HG03460 (cell line): ENCODE measurements around the gene PIGW.
"Not testable (repeated sequence)": the region's sequence is repeated elsewhere in the genome, so short reads cannot be mapped to it uniquely, and the experiment has no call there.

ENCODE experiments used
- ATAC-seq: cut with Tn5 transposase; IDR thresholded peaks from one replicate; pipeline ENCODE4 v1.9.1; 2021; ENCODE audit not compliant: unreplicated experiment

Gene PIGW

DNA sequence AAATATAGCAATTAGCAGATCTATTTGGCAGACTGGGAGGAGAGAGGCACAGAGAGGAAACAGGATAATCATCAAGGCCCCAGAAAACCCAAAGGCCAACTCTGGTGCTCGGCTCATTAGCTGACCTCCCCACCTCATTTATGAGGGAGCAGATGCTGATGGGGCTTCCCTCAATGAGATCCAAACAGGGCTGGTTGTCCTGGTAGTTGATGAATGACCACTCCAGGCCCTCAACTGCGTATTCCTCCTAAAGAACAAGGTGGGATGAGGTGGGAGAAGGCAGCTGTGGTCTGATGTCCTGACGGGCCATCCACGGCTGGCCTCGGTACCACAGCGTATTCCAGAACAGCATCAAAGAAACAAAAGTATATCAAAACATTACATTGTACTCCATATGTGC, 27.5 kb upstream of the PIGW start:
- no peak for ATAC-seq

DNA sequence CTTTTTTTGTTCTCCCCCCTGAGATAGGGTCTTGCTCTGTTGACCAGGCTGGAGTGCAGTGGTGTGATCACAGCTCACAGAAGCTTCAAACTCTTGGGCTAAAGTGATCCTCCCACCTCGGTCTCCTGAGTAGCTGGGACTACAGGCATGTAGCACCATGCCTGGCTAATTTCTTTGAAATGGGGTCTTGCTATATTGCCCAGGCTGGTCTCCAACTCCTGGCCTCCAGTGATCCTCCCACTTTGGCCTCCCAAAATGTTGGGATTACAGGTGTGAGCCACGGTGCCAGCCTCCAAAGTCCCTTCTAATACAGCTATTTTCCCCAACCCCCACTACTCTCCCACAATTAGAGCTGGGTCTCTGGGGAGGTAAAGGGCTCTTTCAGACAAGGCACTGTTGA, 26.3 kb upstream of the PIGW start:
- ATAC-seq = not testable (repeated sequence)

DNA sequence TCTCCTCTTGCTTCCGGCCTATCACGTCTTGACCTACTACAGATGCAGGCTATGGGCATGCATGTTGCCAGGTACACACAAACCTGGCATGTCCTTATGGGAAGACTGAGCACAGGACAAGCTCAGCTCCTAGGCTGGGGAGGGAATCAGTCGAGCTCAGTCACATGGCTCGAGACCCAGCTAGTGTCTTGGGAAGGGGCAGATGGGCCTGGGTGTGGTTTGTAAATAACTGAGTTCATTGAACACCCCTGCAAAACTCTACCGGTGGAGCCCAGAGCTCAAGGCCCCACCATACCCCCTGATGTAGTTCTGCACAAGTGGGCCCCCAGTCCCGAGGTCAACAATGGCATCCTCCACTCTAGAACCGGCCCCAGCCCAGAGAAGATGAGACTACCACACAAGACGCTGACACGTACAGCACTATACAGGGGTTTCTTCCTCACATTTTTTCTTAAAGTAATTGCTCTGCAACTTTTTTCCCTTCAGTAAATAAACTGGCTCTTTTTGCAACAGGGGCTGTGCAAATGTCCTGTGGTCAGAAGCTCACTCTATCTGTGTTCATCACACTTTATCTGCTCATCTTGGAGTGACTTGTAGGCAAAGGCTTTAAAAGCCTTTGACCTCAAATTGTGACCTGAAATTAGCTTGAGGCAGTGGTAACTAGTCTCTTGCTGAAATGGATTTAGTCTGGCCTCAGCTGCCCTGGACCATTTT, 25.4 kb upstream of the PIGW start:
- ATAC-seq = no peak

DNA sequence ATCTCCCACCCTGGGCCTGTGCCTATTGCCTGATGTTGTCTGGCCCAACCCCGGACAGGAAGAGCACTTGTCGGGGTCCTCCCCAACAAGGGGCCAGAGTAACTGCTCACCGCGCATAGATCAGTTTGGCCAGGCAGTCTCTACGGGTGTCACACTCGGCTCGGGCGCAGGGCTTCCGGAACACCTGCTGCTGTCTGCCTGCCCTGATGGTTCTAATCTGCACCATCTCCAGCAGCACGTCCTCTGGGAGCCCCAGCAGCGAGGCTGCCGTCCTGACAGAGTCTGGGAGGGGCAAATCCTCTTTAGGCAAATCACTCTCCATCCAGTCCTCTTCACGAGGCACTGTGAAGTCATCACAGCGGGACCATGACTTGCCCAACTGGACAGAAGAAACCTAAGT, 24.2 kb upstream of the PIGW start:
- no peak for ATAC-seq

DNA sequence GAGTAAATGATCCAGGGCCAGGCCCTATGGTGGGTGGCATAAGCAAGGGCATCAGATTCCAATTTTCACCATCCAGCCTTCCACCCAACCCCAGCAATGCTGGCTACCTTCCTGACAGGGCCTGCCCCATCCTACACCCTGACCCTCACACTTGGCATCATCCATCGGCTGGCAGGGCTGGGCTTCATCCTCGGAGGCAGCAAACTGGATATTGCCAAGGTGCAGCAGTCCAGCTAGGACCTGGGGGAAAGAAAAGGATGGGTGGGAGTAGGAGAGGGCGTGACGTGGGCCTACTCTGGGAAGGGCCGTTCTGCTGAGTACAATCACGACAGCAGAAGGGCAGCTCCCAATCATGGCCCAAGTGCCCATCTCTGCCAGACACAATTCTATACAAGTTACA, 23.6 kb upstream of the PIGW start:
- ATAC-seq = no peak

DNA sequence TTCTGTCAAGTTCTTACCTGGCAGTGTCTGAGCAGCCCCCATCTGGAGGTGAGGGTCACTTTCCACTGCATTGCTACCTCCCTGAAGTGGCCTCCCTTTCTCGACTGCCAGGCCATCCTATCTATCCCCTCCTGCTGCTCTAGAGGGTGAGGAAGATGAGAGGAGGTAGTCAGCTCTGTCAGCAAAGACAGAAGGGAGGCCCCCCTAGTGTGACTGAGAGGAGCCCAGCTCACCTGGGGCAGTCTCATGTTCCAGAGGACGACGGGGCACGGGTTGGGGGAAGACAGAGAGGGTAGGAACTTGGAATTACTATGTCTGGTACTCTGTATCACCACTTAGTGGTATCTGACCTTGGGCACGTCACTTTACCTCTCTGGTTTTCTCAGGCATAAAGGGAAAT, 22.1 kb upstream of the PIGW start:
- ATAC-seq = no peak

DNA sequence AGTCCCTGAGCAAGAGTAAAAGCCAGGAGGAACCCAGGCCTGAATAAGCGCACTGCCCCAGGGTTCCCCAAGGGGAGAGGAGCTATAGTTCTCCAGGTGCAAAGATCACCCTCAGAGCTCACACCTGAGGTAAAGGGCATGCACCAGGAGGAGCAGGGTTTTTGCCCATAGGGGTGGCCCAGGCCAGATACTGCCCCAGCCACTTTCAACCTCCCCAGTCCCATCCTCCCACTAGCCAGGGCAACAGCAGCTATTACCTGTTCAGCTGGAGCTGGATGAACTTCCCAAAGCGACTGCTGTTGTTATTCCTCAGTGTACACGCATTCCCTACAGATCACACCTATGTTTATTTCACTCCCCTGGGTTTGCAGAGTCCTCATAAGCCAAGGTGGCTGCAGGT, 19.9 kb upstream of the PIGW start:
- no peak for ATAC-seq

DNA sequence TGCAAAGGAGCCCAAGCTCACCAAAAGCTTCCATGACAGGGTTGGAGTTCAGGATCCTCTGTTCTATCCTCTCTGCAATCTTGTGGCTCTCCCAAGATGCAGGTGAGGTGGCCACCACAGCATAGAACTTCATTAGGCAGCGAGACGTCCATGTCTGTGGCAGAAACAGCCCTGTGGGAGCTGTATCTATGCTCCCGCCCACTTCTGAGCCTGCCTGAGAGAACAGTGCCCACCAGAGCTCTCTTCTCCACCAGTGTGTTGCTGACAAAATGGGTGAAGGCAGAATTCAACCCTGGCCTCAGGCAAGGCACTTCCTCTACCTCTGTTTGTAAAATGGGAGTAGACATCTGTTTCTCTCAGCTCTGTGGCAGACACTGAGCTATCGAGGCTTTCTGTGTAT, 18.9 kb upstream of the PIGW start:
- no peak for ATAC-seq

DNA sequence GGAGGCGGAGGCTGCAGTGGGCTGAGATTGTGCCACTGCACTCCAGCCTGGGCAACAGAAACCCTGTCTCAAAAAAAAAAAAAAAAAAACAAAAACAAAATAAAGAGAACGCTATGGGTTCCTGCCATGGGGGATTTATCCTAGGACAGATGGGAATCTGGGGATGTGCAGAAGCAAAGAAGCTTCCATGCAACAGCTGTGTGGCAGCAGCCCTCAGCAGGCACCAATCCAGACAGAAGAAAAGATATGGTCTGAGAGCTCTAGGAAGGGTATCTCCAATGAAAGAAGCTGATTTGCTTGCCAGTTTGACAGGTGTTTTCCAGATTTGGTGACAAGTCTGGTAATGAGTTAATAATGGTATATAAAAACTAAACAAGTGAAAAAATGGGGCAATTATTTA, 11.7 kb upstream of the PIGW start:
- no peak for ATAC-seq

DNA sequence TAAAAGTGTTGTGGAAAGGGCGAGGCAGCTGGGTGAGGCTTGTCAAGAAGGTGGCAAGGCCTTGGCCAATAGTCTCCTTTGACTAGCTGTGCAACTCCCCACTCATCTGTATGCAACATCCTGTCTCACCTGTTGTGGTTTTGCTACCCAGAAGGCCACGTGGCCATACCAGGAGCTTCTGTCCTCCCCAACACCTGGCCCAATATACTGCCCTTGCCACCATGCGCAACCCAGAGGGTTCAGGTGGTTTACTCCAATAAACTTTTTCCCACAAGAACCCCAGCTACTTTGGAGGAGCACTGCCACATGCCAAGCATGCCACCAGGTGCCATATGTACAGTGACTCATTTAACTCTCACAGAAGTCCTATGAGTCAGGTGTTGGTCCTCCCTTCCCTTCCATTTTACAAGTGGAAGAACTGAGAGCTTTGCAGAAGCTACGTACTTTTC, 10.3 kb upstream of the PIGW start:
- no peak for ATAC-seq

DNA sequence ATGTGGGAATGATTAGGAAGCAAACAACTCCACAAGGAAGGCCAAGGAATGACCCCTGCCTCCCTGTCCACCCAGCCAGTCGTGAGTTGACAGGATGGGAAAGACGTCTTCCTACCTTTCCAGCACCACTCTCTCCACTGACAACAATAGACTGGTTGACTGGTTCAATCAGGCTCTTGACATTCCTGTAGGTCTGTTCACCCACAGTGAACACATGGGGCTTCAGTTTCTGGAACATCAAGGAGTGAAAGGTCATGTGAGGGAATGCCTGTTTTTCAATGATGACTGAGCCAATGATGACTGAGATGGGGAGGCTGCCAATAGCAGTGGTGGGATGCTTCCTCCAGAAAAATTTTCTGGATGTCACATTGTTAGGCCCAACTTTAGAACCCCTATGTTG, 9.7 kb upstream of the PIGW start:
- no peak for ATAC-seq

DNA sequence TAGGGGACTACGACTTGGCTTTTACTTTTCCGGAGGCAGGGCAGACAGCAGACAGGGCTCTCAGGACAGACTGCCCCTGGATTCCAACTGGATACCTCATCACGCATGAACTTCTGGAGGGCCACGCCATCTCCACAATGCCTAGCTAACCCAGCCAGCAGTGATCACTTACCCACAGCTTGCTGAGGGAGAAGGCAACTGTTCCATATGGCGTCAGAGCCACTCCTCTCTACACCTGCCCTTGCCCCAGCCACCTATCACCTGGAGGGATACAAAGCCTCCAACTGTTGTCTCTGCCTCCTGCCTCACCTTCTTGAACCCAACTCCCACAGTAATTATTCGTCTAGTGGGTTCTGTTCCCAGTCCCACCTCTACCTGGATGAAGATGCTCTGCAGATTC, 8.9 kb upstream of the PIGW start:
- no peak for ATAC-seq

DNA sequence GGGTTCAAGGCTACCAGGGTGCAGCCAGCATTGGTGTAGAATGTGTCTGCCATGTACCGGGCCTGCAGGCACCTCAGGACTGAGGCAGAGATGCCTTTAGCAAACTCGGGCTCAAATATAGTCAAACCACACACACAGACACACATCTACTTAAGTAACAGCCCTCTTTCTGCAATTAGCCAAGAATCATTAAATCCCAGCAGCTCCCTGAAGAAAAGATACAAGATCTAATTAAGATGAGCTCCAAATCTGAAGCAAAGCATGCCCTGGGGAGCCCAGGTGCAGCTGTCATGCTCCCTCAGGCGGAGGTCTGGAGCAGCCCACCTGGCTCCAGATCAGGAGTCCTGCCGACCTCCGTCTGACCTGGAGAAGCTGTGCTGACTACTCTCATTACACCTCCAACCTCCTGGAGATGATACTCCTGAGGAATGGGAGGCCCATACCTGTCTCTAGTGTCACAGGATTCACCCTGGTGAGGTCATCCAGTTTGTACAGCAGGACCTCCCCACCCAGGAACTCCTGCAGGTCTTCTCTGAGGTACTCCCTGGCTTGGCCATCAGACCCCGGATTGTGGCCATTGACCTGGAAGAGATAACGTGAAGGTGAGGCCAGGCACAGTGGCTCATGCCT, 7.1 kb upstream of the PIGW start:
- ATAC-seq = no peak

DNA sequence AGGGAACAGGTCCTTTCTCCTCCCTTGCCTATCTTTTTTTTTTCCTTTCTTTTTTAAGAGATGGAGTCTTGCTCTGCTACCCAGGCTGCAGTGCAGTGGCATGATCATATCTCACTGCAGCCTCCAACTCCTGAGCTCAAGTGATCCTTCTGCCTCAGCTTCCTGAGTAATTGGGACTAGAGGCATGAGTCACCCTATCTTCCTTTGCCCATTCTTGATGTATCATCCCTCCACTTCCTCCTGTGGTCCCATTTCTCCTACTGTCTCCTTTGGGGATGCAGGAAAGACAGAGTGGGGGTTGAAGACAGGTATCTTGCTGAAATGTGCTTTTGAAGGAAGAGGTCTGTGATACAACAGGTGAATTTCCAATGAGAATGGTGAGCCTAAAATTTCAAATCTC, 5.7 kb upstream of the PIGW start:
- ATAC-seq = no peak

DNA sequence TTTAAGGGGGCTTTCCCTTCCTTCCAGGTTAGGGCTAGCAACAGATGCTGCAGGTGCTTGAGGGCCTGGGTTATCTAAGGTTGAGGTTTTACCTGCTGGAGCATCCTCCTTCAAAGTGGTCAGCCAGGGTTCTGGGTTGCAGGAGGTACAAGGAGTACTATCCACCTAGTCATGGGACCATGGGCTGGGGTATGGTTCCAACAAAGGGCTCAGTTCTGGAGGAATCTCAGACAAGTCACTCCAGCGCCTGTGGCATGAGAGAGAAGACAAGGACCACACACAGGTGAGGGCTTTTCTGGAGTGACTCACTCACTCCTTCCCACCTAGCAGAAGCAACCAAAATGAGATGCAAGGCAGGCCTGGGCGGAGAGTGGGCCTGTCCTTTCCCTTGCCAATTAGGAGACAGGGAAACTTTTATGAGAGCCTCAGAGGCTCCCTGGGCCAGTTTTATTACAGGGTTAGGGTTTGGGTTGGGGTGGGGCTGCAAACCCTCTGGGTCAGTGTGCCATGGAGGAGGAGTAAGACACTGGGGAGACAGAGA, 2.3 kb upstream of the PIGW start:
- no peak for ATAC-seq

DNA sequence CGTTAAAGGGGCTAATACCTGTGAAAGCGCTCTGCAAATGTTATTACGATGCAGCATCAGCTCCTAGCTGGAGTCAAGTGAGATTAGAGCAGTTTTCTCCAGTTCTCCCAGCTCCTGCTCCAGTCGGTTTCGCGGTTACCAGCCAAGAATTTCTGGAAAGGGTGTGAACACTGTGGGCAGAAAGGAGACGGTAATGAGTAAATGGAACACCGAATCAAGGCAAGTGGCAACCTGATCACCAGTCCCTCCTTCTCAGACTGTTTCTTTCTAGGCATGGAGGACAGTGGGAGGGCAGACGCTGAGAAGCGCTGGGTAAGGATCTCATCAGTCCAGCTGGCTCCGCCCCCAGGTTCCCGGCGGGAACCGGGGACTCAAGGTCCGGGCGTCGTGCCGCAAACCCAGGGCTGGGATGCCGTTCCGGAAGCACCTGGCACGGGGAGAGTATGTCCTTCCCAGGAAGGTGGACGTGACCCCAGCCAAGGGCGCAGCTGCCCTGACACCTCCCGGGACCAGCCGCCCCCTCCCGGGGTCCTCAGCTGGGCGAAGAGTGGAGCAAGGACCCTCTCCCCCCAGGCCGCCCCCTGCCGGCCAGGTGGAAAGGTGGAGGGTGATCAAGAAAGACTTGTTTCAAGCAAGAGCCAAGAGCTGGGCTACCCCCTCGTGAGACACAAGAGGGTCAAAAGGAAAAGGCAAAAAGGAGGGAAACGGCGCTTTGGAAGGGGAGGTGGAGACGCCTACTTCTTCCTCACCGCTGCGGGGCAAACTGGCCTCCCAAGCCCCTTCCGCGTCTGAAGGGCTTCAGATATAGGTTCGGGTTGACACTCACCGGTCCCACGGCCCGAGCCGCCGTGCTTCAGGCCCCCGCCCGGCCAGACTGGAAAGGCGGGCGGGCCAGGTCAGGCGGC, 600 bp upstream of the PIGW start:
- peak; percentile 31 for ATAC-seq

DNA sequence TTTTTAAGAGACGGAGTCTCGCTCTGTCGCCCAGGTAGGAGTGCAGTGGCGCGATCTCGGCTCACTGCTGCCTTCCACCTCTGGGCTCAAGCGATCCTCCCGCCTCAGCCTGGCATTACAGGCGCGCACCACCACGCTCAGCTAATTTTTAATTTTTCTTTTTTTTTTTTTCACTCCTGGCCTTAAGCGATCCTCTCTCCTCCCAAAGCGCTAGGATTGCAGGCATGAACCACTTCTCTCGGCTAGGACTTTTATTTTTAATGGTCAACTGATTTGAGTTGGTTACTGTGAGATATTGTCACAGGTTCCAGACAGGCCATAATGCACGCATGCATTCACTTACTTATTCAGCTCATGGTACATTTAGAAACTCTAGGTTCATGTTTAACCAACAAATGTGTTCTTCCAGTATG, 888 bp downstream of the PIGW start:
- no peak for ATAC-seq

DNA sequence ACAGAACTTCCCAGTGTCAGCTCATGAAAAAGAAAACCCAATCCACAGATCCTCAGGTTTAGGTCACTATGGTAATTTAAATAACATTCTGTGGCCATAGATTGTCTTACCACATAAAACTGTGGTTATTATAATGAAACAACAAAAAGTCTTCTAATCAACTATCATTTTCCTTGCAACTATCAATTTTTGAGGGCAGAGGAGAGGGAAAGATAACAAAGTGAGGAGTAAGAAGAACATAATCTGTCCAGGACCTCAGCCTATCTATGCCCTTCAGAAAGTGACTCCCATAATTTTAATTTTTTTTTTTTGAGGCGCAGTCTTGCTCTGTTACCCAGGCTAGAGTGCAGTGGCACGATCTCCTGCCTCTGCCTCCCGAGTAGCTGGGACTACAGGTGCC, 5.9 kb downstream of the PIGW start:
- no peak for ATAC-seq

DNA sequence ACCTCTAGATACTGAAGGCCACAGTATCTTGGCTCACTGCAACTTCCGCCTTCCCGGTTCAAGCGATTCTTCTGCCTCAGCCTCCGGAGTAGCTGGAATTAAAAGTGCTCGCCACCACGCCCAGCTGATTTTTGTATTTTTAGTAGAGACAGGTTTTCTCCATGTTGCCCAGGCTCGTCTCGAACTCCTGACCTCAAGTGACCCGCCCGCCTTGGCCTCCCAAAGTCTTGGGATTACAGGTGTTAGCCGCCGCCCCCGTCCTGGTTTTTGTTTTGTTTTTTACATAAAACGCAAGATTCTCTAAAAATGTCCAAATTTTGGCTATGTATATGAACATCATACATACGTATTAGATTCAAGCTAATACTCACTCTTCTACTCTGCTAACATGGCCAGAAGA, 8.0 kb downstream of the PIGW start:
- ATAC-seq = no peak

DNA sequence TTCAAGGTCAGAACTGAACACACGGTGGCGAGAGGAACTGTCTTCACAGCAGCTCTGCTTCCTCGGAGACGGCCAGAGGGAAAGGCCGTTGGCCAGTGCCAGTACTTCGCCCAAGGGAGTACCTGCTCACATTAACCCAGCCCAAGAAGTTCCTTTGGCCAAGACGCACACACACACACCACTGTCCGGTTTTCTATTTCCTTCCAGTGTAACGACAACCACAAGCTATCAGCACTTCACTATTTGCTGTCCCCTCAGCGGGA, 9.2 kb downstream of the PIGW start:
- ATAC-seq = peak; percentile 14

DNA sequence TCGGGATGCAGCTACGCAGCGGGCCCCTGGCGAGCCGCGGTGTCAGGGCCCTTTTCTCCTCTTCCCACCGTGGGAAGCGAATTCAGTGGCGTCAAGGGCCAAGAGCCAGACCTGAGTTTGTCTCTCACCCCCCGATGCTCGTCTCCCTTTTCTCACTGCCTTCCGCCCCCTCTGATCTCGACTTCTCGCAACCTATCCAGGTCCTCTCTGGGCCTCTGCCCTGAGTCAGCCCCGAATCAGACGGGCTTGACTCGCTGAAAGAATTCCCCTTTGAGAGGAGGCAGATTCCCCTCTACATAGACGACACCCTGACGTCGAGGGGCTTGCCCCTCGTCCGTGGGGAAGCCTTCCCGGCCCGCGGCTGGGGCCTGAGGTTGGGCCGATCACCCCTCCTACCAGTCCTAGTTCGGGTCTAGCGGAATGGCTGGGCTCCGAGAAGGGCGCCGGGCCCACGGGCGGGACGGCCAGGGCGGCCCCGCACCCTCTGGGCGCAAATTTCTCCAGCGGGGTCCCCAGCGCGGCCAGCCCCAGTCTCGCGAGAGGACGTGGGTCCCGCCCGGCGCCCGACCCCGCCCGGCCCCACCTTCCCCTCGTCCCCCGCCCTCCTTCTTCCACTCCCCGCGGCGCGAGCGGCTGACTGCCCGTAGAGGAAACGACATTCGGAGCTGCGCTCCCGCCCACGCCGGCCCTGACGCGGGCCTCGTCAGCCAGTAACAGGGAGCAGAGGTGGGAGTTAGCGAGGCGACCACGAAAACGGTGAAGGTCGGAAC, 9.7 kb downstream of the PIGW start, which contains the start of gene GGNBP2:
Gene GGNBP2 (plus strand): TSS at position 613 of the 770 bp plus-strand sequence. CDS start 806 bp downstream, outside the sequence.
- ATAC-seq = peak; percentile 55
